HepG2 (cell line): ENCODE results near the gene NOL4L. TPM values are rescaled to one million over a fixed set of nuclear protein-coding genes. Genes with fewer than 3 reads are reported as not detected.
A peak's percentile ranks its signal among the peaks of the same experiment; 100 is the strongest.

Experiments used
- CHD2 ChIP-seq: IDR thresholded peaks from 2 replicates; pipeline ENCODE4 v1.6.1; 2011; ENCODE audit warnings: low read depth, low read length, improper control_type of control experiment
- DNMT1 ChIP-seq: sonication (generic); formaldehyde crosslinking; IDR thresholded peaks from 2 replicates; pipeline ENCODE4 v1.5.1; 2020; ENCODE audit warnings: mild to moderate bottlenecking, missing genetic modification reagents
- GPN1 ChIP-seq: sonication (generic); formaldehyde crosslinking; IDR thresholded peaks from 2 replicates; pipeline ENCODE4 v1.5.1; 2020; ENCODE audit warnings: missing genetic modification reagents, borderline replicate concordance
- HCFC1 ChIP-seq: fragments of 150-350 bp; IDR thresholded peaks from 2 replicates; pipeline ENCODE4 v1.6.1; 2014; ENCODE audit warnings: low read depth, low read length
- RBM22 ChIP-seq: fragments of 200-400 bp; formaldehyde crosslinking; optimal IDR thresholded peaks from 2 replicates; pipeline ENCODE3; 2017; ENCODE audit warnings: mild to moderate bottlenecking, low read length, moderate library complexity
- SKIL ChIP-seq: sonication (generic); formaldehyde crosslinking; IDR thresholded peaks from 2 replicates; pipeline ENCODE4 v1.8.0; 2022; ENCODE audit warnings: missing genetic modification reagents, mild to moderate bottlenecking, moderate library complexity, borderline replicate concordance
- SMAD9 ChIP-seq: sonication (generic); formaldehyde crosslinking; IDR thresholded peaks from 2 replicates; pipeline ENCODE4 v1.5.1; 2020; ENCODE audit warnings: mild to moderate bottlenecking, missing genetic modification reagents
- SP2 ChIP-seq: sonication (generic); formaldehyde crosslinking; IDR thresholded peaks from 2 replicates; pipeline ENCODE4 v1.5.1; 2020; ENCODE audit warnings: mild to moderate bottlenecking, missing genetic modification reagents
- ZNF318 ChIP-seq: sonication (generic); formaldehyde crosslinking; IDR thresholded peaks from 2 replicates; pipeline ENCODE4 v1.4.0; 2020; ENCODE audit warnings: mild to moderate bottlenecking, missing genetic modification reagents
- ZNF382 ChIP-seq: sonication (generic); formaldehyde crosslinking; IDR thresholded peaks from 2 replicates; pipeline ENCODE4 v1.5.0; 2020; ENCODE audit warnings: missing genetic modification reagents, mild to moderate bottlenecking, borderline replicate concordance
- ZNF503 ChIP-seq: sonication (generic); formaldehyde crosslinking; IDR thresholded peaks from 2 replicates; pipeline ENCODE4 v1.4.0; 2020; ENCODE audit warnings: missing genetic modification reagents
- ZNF543 ChIP-seq: sonication (generic); formaldehyde crosslinking; IDR thresholded peaks from 2 replicates; pipeline ENCODE4 v1.4.0; 2020; ENCODE audit warnings: mild to moderate bottlenecking, missing genetic modification reagents
- ZNF704 ChIP-seq: sonication (generic); formaldehyde crosslinking; IDR thresholded peaks from 2 replicates; pipeline ENCODE4 v1.8.1; 2023; ENCODE audit warnings: mild to moderate bottlenecking, inconsistent platforms, moderate library complexity, missing genetic modification reagents, borderline replicate concordance
- ZNF720 ChIP-seq: sonication (generic); formaldehyde crosslinking; IDR thresholded peaks from 2 replicates; pipeline ENCODE4 v1.4.0; 2020; ENCODE audit warnings: missing genetic modification reagents
- polyA plus RNA-seq, 8 experiments: library from polyadenylated mRNA; depleted of rRNA in 3 of 8; stranded (reverse) in 7 of 8; unstranded in 1 of 8; fragments of >200 nt; fragmentation: Illumina TruSeq in 4 of 8; extraction: Trizol in 4 of 8; gene quantifications; 2 replicates each; pipeline versions ENCODE4 v1.2.1 to v1.2.3, GENCODE V29; 2011 to 2016; ENCODE audit warnings: low read depth in 4 of 8, missing spikeins in 1 of 8, mixed read lengths in 1 of 8; ENCODE audit not compliant: insufficient read depth in 1 of 8
- total RNA-seq, 5 experiments: library from RNA; depleted of rRNA; stranded (reverse); fragments of >200 nt; fragmentation: Illumina TruSeq; extraction: Trizol; gene quantifications; 2 replicates each; pipeline ENCODE4 v1.2.3, GENCODE V29; 2016; ENCODE audit warnings: low read depth in 1 of 5

Gene NOL4L
- total and polyA plus RNA-seq, 2 of the 13 experiments (the other 11 are each of a cell fraction or from before 2014, with no cell fraction given): 16.6 to 35.4 TPM

- TF ChIP-seq DNMT1 (CRISPR knock-in tag) (peak; percentile 73; the same call in 1 of the 2 replicates), GPN1 (no peak), HCFC1 (no peak), ZNF382 (CRISPR knock-in tag) (no peak), SMAD9 (CRISPR knock-in tag) (no peak), SP2 (CRISPR knock-in tag) (peak; percentile 30; the same call in 1 of the 2 replicates), ZNF503 (CRISPR knock-in tag) (no peak), ZNF318 (0 out of 2 replicates have a peak, but pooled peaks have one; percentile 43), ZNF704 (CRISPR knock-in tag) (no peak), ZNF543 (0 out of 2 replicates have a peak, but pooled peaks have one; percentile 49), RBM22 (no peak), ZNF720 (CRISPR knock-in tag) (no peak), SKIL (CRISPR knock-in tag) (0 out of 2 replicates have a peak, but pooled peaks have one; percentile 40), CHD2 (no peak)
These were observed 20.0 kb downstream of the NOL4L start (continued) for GRCh38 chr20:32564921-32565734.
